Ammon's horn (tissue), 1 donor: ENCODE measurements around the gene CEP120.
"Not testable (repeated sequence)": the region's sequence is repeated elsewhere in the genome, so short reads cannot be mapped to it uniquely, and the experiment has no call there.

Source experiments
- DNase-seq: peaks from one replicate; pipeline ENCODE4 v3.0.0-alpha.2; 2016; ENCODE audit warnings: low spot score

CEP120 gene

DNA sequence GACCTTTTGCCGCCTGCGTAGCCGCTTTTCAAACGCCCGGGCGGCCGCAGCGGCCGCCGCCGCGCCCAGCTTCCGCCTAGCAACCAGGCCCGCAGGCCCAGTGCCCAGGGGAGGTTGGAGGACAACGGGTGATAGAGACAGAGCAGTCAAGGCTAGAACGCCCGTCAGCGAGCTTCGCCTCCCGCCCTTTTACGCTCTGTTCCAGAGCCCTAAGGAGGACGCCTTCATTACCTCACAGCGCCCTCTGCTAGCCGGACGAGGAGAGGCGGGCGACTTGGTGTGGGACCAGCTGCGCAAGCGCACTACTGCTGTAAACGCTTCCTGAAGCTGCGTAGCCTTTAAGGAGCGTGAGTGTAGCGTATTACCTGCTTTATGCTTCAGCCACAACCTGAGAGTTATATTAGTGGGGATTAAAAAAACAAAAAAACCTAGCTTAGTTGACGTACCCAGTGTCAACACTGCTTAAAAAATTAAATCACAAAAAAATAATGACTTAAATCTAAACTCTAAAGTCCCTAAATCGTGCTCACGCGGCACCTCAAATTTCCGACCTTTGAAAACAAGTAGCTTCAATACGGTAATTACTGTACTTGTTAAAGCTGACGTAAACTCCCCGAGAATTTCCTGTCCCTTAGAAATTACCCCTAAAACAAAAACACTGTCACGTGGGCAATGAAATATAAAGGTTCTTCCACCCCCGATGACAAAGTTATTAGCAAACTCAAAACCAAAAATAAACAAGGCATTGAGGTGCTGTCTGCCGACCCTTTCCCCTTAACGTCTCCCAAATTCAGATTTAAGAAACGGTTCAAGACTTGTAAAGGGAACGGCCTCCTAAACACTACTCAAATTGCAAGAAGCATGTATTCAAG is at the start of gene CEP120:
Gene CEP120, minus strand, starts transcription at position 126 of the 872 bp plus-strand sequence. CDS start 405 bp downstream, outside the sequence.
- peak; percentile 100 for DNase-seq

DNA sequence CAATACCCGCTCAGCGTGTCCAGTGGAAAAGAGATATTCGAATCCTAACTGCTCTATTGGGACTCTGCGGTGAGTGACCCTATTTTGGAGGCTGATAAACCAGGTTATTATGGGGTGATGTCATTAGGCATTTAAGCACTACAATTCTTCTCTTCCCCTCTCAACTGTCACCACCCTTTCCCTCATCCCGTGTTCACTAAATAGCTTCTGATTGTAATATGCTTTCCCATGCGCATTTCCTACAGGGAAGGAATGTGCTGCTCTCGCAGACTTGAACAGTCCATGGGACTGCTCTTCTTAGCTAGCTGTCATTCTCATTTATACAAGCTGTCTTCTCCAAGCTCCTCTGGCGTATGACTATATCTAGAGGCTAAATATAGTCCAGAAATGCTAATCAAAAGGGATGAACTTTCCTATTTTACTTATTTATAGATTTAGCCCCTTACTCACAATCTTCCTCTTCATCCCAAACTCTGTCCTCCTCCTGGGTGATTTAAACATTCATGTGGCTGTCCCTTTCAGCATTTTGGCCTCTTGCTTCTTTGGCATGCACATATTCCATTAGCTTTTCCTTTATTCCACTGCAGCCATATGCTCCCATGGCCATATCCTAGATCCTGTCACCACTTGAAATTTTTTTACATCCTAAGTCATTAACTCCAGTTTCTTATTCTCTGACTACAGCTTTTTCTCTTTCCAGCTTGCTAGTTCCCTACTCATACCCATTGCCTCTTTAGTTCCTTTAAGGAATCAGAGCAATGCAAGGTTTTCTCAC is 49.1 kb upstream of the CEP120 start:
- DNase-seq: no peak

DNA sequence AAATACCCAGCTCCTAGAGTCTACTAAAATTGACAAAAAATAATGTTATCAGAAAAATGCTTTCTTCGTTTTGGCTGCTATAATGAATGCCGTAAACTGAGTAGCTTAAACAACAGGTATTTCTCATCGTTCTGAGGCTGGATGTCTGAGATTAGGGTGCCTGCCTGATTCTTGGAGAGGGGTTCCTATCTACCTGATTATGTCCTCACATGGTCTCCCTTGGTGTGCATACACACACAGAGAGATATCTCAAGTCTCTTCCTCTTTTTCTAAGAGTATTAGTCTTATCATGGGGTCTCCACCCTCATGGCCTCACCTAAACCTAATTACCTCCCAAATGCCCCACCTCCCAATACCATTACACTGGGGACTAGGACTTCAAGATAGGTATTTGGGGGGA is 48.2 kb upstream of the CEP120 start:
- DNase-seq: no peak

DNA sequence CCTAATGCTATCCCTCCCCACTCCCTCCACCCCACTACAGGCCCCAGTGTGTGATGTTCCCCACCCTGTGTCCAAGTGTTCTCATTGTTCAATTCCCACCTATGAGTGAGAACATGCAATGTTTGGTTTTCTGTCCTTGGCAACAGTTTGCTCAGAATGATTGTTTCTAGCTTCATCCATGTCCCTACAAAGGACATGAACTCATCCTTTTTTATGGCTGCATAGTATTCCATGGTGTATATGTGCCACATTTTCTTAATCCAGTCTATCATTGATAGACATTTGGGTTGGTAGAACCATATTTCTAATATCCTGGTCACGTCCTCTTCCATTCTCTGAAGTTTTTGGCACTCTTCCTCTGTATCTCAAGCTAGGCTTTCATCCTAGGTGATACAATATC is 43.6 kb upstream of the CEP120 start:
- DNase-seq: not testable (repeated sequence)

DNA sequence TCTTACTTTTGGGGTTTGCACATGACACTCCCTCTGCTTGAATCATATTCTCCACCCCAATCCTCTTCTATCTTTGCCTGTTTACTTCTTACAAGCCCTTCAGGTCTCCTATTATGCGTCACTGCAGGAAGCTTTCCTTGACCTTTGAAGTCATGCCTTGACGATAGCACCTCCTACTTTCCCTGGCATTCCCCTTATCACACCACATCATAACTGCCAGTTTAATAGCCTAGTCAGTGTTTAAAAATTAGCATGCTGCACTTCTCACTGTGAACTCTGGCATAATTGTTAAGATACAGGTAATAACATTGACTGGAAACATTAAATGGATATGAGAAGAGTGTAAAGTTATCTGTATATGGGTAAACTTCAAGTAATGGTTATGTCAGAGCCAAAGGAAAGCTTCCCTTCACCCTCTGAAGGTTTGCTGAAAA is 37.1 kb upstream of the CEP120 start:
- no peak for DNase-seq

DNA sequence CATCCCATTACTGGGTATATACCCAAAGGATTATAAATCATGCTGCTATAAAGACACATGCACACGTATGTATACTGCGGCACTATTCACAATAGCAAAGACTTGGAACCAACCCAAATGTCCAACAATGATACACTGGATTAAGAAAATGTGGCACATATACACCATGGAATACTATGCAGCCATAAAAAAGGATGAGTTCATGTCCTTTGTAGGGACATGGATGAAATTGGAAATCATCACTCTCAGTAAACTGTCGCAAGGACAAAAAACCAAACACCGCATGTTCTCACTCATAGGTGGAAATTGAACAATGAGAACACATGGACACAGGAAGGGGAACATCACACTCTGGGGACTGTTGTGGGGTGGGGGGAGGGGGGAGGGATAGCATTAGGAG is 35.8 kb upstream of the CEP120 start:
- DNase-seq: not testable (repeated sequence)

DNA sequence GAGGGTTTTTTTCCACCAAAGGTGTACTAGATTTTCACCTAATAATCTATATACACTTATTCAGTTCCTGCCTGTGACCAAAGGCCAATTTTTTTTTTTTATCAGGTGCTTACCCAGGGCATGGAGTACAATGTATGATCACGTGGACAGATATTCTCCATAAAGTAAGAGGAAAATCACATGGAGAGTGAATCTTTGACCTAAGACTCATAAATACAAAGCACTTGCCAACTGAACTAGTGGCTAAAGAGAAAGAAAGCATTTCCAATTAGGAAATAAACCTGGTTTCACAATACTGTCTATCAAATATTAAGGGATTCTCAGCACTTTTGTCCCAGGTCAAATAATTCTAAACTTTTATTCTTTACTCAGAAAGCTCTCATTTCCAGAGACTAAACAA is 33.0 kb upstream of the CEP120 start:
- DNase-seq: no peak

DNA sequence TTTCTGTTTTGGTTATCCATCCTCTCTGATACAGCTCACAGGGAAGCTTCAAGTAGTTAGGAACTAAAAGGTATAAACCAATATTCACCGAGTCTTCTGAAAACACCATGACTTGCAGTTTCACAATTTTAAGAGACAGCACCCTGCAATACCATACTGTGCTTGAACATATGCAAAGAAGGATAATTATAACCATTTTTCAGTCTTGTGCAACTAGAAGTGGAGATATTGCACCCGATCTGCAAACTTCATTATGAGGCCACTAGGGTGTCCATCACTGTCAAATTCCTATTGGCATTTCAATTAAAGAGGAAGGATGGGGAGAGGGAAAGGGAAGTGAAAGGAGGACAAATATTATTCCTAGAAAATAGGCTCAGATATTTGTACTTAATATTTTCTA is 32.4 kb upstream of the CEP120 start:
- DNase-seq: no peak

DNA sequence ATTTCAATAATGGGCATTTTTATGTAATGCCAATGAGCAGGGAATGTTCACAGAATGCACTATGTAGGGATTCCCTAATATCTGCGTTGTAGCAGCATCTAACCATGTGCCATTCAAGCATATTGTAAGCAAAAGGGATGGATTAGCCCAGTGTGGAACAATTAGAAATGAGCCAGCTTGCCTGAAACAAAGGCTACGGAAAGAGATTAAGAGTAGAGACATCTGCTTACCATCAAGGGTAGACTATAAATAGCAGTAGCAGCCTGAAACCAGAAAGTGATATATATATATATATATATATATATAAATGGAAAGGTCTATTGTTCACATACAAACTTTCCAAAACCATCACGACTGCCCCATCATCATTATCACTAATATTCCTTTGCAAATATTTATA is 31.9 kb upstream of the CEP120 start:
- no peak for DNase-seq

DNA sequence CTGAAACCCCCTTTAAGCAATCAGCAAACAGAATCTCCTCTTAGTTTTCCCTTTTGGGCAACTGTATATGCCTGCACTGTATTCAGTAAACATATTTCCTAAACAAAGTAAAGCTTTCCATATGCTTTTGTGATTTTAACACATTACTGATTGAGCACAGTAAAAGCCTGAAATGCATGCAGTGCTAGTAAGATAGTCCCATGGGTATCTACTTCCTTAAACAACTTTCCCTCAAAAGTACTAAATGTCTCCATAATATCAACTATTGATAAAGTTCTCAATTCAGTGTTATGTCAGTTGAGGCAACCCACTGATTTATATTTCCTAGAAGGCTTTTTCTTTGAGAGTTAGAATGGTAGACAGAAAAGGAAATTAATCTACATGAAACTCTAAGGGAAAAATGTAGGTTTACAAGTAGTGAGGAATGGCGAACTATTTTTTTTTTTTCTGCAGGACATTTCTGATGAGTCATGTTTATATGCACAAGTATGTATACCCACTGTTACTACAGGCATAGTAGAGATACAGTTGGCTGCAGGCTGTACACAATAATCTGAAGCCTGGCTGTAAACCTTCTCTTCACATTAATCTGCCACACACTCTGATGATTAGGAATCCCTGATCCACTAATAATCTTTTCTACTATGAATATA is 31.2 kb upstream of the CEP120 start:
- no peak for DNase-seq

DNA sequence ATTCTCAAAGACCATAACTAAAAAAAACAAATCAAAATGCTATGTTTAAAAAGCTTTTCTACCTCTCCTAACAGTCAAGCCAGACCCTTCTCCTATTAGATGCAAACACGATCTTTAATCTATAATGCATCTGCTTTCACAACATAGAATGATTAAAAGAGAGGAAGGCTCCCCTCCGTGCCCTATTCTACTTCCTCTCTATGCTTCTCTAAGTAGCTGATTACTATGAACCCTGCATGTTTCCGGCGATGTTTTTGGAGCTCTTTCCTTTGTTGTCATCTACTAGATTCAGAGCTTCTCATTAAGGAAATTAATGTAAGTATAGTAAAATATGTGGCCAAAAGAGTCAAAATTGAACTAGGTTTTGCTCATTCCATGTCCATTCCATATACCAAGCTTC is 29.2 kb upstream of the CEP120 start:
- DNase-seq: no peak

DNA sequence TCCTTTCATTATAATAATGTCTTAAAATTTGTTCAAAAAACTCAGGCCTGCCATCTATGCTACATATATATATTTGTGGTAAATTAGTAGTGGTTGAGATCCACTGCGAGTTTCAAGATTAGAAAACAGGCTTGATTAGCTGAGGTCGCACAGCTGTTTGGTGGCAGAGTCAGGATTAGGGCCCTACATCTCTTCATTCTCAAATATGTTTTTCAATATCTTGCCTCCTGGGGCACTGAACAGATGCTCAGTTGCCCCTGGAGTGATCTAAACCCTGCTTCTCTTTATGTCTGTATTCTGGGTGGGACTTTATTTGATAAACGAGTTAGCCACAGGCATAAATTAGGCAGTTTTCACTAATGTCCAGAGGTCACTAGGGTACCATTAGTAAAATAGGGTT is 27.8 kb upstream of the CEP120 start:
- no peak for DNase-seq

DNA sequence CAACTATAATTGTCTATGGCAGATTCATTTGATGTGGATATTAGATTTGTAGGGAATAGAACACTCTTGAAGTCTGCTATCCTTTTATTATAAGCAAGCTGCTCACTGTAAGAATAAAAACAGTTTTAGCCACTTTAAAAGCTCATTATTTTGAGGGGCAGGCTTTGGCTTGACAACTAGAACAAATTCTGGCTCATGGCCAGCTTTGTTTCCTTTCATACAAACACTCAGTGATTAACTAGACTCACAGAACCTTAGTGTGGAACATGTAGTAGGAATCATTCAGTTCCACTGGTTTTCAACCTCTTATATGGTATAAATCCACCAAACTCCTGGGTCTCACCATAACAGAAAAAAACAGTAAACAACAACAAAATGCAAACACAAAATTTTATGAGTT is 27.4 kb upstream of the CEP120 start:
- DNase-seq: peak; percentile 29

DNA sequence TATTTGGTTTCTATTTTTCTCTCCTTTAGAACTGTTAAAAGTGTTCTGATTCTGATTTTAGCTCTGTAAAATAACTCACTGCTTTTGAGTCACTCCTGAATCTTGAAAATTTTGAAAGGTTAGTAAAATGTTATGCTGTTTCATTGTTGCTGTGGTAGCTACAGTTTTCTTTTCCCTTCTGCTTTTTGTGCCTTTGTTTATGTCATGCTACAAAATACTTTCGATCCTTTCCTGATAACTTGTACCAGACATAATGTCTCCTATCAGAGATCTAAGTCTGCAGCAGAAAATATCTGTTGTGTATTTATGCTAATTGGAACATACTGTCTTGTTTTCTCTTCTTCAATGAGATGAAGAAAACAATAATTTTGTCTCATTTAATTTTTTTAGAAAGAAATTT is 26.9 kb upstream of the CEP120 start:
- no peak for DNase-seq

DNA sequence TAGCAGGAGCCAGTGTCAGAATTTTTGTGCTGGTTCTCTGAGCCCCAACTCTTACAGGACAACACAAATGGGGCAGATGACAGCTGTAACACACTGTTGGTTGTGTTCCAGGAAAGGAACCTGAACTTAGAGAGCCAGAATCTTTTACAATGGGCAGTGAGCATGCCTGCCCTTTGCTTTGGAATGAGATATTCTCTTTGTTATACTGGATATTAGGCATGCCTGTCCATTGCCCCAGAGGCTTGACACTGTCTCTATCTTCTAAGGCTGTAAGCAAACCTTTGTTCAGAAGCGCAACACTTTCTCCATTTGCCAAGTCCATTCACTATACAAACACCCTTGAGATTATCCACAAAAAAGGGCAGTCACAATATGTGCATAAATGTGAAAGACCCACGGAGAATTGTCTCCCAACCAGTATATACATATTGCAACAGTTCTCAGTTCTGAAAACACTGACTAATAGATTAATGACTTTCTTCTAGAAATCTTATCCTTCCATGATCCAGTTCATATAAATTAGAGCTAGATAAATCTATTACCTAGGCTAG is 26.3 kb upstream of the CEP120 start:
- no peak for DNase-seq

DNA sequence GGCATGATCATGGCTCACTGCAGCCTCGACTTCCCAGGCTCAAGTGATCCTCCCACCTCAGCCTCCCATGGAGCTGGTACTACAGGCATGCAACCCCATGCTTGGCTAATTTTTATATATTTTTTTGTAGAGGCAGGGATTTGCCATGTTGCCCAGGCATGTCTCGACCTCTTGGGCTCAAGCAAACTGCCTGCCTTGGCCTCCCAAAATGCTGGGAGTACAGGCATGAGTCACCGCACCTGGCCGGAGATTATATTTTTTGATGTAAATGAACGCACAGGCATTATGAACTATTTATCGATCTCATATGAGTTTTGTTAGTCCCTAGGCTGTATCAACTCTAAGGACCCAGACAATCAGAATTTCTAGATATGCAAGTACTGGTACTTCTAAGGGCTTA is 25.5 kb upstream of the CEP120 start:
- no peak for DNase-seq

DNA sequence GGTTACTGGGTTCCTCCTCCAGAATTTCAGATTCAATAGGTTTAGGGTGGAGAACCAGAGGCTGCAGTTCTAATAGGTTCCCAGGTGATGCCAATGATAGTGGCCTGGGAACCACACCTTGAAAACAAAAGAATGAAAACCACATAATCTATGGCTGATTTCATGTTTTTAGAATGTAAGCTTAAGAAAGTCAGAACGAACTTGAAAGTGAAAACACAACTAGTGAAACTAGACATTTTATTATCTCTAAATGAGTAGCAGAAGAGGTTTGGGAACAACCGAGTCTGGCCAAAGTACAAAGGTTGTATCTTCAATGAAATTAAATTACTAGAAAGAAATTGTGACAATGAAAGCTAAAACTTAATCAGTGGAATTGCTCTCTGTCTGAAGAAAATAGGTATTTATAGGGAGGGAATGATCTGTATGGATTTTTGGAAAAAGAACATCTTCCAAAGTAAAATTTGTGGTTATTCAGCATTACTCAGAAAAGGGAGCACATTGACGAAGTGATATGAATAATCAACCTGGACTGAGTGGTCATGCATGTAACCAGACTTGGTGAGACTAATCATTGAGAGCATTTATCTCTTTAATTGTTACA is 24.9 kb upstream of the CEP120 start:
- no peak for DNase-seq

DNA sequence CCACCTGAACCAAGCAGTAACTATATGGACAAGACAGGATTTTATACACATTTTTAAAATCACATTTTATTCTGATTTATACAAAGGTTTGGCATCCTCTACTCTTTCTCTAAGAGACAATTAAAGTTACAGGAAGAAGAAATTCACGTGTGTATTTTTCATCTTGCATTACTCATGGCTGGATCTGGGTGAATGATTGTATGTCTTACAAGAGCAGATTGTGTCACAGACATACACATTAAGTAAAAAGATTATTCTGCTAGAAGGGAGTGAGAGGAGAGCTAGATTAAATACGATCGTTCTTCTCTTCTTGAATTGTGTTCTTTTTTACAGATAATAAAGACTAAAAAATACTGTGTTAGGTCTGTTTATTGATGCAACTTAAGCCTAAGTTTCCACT is 20.8 kb upstream of the CEP120 start:
- DNase-seq: no peak

DNA sequence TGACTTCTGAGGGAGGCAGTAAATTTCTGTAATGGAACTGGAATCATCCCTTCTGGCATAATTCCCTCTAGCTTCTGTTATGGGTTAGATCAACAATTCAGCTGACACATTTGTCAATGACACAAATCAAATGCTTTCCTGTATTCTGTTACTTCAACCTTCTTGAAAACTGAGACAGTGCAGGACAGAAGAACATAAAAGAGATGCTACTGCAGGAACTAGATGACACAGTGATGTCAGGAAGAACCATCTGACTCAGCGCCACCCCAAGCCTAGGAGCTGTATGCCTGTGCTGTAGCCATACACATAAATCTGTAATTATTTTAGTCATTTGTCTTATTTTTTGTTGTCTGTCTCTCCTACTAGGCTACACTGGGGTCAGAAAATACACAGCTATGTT is 18.2 kb upstream of the CEP120 start:
- DNase-seq: no peak

DNA sequence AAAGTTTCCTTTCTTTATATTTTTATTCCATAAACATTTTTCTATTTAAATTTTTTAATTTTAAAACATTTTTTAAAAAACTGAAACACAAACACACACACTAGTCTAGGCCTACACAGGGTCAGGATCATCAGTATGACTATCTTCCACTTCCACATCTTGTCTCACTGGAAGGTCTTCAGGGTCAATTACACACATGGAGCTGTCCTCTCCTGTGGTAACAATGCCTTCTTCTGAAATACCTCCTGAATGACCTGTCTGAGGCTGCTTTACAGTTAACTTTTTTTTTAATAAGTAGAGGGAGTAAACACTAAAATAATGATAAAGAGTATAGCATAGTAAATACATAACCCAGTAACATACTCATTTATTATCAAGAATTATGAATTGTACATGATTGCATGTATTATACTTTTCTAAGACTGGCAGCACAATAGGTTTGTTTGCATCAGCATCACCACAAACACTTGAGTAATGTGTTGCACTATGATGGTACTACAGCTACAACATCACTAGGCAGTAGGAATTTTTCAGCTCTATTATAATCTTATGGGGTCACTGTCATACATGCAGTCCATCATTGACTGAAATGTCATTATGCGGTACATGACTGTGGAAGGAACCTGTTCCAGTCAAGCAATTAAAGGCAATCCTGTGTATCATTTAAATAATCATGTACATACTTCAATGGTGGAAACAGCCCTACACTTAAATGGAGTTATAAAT is 17.4 kb upstream of the CEP120 start:
- no peak for DNase-seq

DNA sequence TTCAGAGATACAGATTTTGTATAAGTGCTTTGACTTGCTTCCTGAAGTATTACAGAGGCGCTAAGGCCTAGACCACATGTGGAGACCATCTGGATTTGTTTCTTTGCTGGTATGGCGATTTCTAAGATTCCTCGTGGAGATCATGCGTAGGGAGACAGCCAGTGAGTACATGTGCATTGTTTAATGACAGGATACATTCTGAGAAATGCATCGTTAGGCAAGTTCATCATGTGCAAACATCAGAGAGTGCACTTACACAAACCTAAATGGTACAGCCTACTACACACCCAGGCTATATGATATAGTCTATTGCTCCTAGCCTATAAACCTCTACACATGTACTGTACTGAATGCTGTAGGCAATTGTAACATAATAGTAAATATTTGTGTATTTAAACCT is 16.5 kb upstream of the CEP120 start:
- no peak for DNase-seq
